Astrocyte (in vitro differentiated cells and primary cell): ENCODE results near the gene BMS1. TPM values are rescaled to one million over a fixed set of nuclear protein-coding genes. Genes with fewer than 3 reads are reported as not detected.
"Not testable (repeated sequence)": the region's sequence is repeated elsewhere in the genome, so short reads cannot be mapped to it uniquely, and the experiment has no call there.

ENCODE experiments used
- DNase-seq: peaks from one replicate; pipeline ENCODE4 v3.0.0-alpha.2; 2010; ENCODE audit warnings: low read depth
- FAIRE-seq: peaks from 2 replicates; lab custom pipeline; 2011; peaks lifted over from hg19 to GRCh38; lab: Jason Lieb, UNC
- H2AFZ ChIP-seq: 2 replicates; pipeline ENCODE4 v1.6.0; 2012; ENCODE audit warnings: low read depth, low read length, inconsistent platforms
- H3K27ac ChIP-seq: 2 replicates; pipeline ENCODE4 v1.5.1; 2011; ENCODE audit warnings: low read depth, low read length, inconsistent platforms
- H3K27me3 ChIP-seq: 2 replicates; pipeline ENCODE4 v1.6.0; 2011; ENCODE audit warnings: low read length, inconsistent platforms; ENCODE audit not compliant: insufficient read depth
- H3K36me3 ChIP-seq: 2 replicates; pipeline ENCODE4 v1.5.1; 2011; ENCODE audit warnings: low read length, inconsistent platforms; ENCODE audit not compliant: insufficient read depth
- H3K4me1 ChIP-seq: 2 replicates; pipeline ENCODE4 v1.5.1; 2011; ENCODE audit warnings: low read length, inconsistent platforms; ENCODE audit not compliant: insufficient read depth
- H3K4me2 ChIP-seq: 2 replicates; pipeline ENCODE4 v1.6.0; 2012; ENCODE audit warnings: low read length, inconsistent platforms
- H3K4me3 ChIP-seq: 2 replicates; pipeline ENCODE4 v1.5.1; 2011; ENCODE audit warnings: low read depth, mild to moderate bottlenecking, low read length, inconsistent platforms; ENCODE audit not compliant: insufficient read depth
- H3K79me2 ChIP-seq: 2 replicates; pipeline ENCODE4 v1.6.0; 2012; ENCODE audit warnings: mild to moderate bottlenecking, low read length, inconsistent platforms; ENCODE audit not compliant: insufficient read depth
- H3K9ac ChIP-seq: 2 replicates; pipeline ENCODE4 v1.6.0; 2012; ENCODE audit warnings: mild to moderate bottlenecking, low read length, inconsistent platforms
- H3K9me3 ChIP-seq: 2 replicates; pipeline ENCODE4 v1.5.1; 2012; ENCODE audit warnings: low read depth, mild to moderate bottlenecking, low read length, inconsistent platforms; ENCODE audit not compliant: insufficient read depth
- H4K20me1 ChIP-seq: 2 replicates; pipeline ENCODE4 v1.6.0; 2012; ENCODE audit warnings: low read length, inconsistent platforms; ENCODE audit not compliant: insufficient read depth
- H3K27ac Mint-ChIP-seq: one replicate; pipeline ENCODE4 v1.8.0; 2021; ENCODE audit warnings: mild to moderate bottlenecking, mixed read lengths; ENCODE audit not compliant: unreplicated experiment
- H3K27me3 Mint-ChIP-seq: one replicate; pipeline ENCODE4 v1.8.0; 2021; ENCODE audit warnings: low read depth, mixed read lengths; ENCODE audit not compliant: unreplicated experiment
- H3K36me3 Mint-ChIP-seq: one replicate; pipeline ENCODE4 v1.8.0; 2021; ENCODE audit warnings: low read depth, mixed read lengths; ENCODE audit not compliant: unreplicated experiment
- H3K4me1 Mint-ChIP-seq: one replicate; pipeline ENCODE4 v1.8.0; 2021; ENCODE audit warnings: low read depth, mixed read lengths; ENCODE audit not compliant: unreplicated experiment
- H3K4me3 Mint-ChIP-seq: one replicate; pipeline ENCODE4 v1.8.0; 2021; ENCODE audit warnings: mild to moderate bottlenecking, moderate library complexity, mixed read lengths; ENCODE audit not compliant: unreplicated experiment
- H3K9me3 Mint-ChIP-seq: one replicate; pipeline ENCODE4 v1.8.0; 2021; ENCODE audit warnings: mild to moderate bottlenecking, mixed read lengths; ENCODE audit not compliant: unreplicated experiment
- EZH2 ChIP-seq: IDR thresholded peaks from 2 replicates; pipeline ENCODE4 v1.6.1; 2012; ENCODE audit warnings: mild to moderate bottlenecking, low read length, inconsistent platforms; ENCODE audit not compliant: insufficient read depth
- total RNA-seq: library from RNA; stranded (reverse); gene quantifications from 2 replicates; pipeline ENCODE4 v1.2.1, GENCODE V29; 2021
- TF ChIP-seq, protein P1 (sequence below): IDR thresholded peaks from 2 replicates; pipeline ENCODE4 v1.5.1; 2011; ENCODE audit warnings: low read depth, mild to moderate bottlenecking, inconsistent platforms, low read length, moderate library complexity; ENCODE audit not compliant: insufficient read depth

The BMS1 gene
- total RNA-seq, 1 donor from 2014 or later: 26.3 TPM

DNA sequence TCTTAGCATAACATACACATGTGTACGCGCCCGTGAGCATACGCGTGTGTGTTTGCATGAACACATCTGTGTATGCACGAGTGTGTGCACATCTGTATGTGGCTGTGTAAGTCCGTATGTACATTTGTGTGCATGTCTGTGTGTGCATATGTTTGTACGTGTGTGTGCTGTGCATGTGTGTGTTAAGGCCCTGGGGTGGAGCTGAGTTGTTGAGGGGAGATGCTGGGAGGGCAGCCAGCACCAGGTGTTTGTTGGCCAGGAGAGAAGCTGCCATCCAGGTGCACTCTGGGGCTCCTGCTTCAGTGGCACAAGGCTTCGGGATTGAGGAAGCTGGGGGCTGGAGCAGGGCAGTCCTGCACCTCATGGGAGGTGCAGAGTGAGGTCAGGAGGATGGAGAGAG lies 85.0 kb downstream of the BMS1 start:
- Histone ChIP-seq H3K36me3 (no peaks in the 10 kb centered on the region), H3K9ac (no peak overlapping the region), H3K4me3 (no peak overlapping the region), H3K79me2 (no peaks in the 10 kb centered on the region), H3K4me2 (no peak overlapping the region), H3K9me3 (no peaks in the 10 kb centered on the region), H3K4me1 (no peaks in the 10 kb centered on the region), H3K27ac (no peak overlapping the region), H3K27me3 (peaks cover 9% of the 10 kb centered on the region), H2AFZ (no peak overlapping the region), H4K20me1 (no peaks in the 10 kb centered on the region)
- H3K4me1 Mint-ChIP-seq: no peaks in the 10 kb centered on the region
- H3K9me3 Mint-ChIP-seq: no peaks in the 10 kb centered on the region
- H3K4me3 Mint-ChIP-seq: no peak overlapping the region
- no peak for DNase-seq
- FAIRE-seq: no peak
- peaks cover 46% of the 10 kb centered on the region for H3K27me3 Mint-ChIP-seq
- TF ChIP-seq, protein P1, sequence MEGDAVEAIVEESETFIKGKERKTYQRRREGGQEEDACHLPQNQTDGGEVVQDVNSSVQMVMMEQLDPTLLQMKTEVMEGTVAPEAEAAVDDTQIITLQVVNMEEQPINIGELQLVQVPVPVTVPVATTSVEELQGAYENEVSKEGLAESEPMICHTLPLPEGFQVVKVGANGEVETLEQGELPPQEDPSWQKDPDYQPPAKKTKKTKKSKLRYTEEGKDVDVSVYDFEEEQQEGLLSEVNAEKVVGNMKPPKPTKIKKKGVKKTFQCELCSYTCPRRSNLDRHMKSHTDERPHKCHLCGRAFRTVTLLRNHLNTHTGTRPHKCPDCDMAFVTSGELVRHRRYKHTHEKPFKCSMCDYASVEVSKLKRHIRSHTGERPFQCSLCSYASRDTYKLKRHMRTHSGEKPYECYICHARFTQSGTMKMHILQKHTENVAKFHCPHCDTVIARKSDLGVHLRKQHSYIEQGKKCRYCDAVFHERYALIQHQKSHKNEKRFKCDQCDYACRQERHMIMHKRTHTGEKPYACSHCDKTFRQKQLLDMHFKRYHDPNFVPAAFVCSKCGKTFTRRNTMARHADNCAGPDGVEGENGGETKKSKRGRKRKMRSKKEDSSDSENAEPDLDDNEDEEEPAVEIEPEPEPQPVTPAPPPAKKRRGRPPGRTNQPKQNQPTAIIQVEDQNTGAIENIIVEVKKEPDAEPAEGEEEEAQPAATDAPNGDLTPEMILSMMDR: no peak
- TF ChIP-seq EZH2: no peak
- H3K36me3 Mint-ChIP-seq: no peaks in the 10 kb centered on the region
- no peak overlapping the region for H3K27ac Mint-ChIP-seq

- Histone ChIP-seq H3K4me1 (no peaks in the 10 kb centered on the region), H3K36me3 (no peaks in the 10 kb centered on the region), H3K79me2 (no peaks in the 10 kb centered on the region), H3K9ac (no peak overlapping the region), H3K27ac (no peak overlapping the region), H4K20me1 (no peaks in the 10 kb centered on the region), H3K4me2 (no peak overlapping the region), H3K9me3 (no peaks in the 10 kb centered on the region), H3K4me3 (no peak overlapping the region), H2AFZ (no peak overlapping the region), H3K27me3 (peaks cover 9% of the 10 kb centered on the region)
- Mint-ChIP-seq H3K4me1 (no peaks in the 10 kb centered on the region), H3K4me3 (no peak overlapping the region), H3K27me3 (peaks cover 52% of the 10 kb centered on the region), H3K27ac (no peak overlapping the region), H3K36me3 (no peaks in the 10 kb centered on the region), H3K9me3 (no peaks in the 10 kb centered on the region)
- DNase-seq (no peak), FAIRE-seq (no peak)
- no peak for TF ChIP-seq EZH2
- TF ChIP-seq, protein P1: no peak
Measured at GRCh38 chr10:42868530-42868929, 85.9 kb downstream of the BMS1 start.

GRCh38 chr10:42869977-42870350 lies 87.4 kb downstream of the BMS1 start:
- Histone ChIP-seq H3K27ac (no peak overlapping the region), H3K9ac (no peak overlapping the region), H2AFZ (no peak overlapping the region), H3K36me3 (no peaks in the 10 kb centered on the region), H3K4me2 (no peak overlapping the region), H3K79me2 (no peaks in the 10 kb centered on the region), H4K20me1 (no peaks in the 10 kb centered on the region), H3K27me3 (peaks cover 5% of the 10 kb centered on the region), H3K9me3 (no peaks in the 10 kb centered on the region), H3K4me1 (no peaks in the 10 kb centered on the region), H3K4me3 (no peak overlapping the region)
- H3K4me1 Mint-ChIP-seq: no peaks in the 10 kb centered on the region
- no peak overlapping the region for H3K27ac Mint-ChIP-seq
- H3K36me3 Mint-ChIP-seq: no peaks in the 10 kb centered on the region
- no peaks in the 10 kb centered on the region for H3K9me3 Mint-ChIP-seq
- no peak for TF ChIP-seq EZH2
- TF ChIP-seq, protein P1: no peak
- FAIRE-seq (no peak), DNase-seq (no peak)
- peaks cover 51% of the 10 kb centered on the region for H3K27me3 Mint-ChIP-seq
- H3K4me3 Mint-ChIP-seq: no peak overlapping the region

- not testable (repeated sequence) for H3K36me3 ChIP-seq, H3K9me3 ChIP-seq, FAIRE-seq, H3K36me3 Mint-ChIP-seq, H3K27ac Mint-ChIP-seq, H2AFZ ChIP-seq, H3K27me3 ChIP-seq, H3K4me3 Mint-ChIP-seq, H3K4me1 Mint-ChIP-seq, H3K4me1 ChIP-seq, H3K9me3 Mint-ChIP-seq, H3K9ac ChIP-seq, DNase-seq, H3K79me2 ChIP-seq, H4K20me1 ChIP-seq, H3K27ac ChIP-seq, H3K4me3 ChIP-seq, H3K4me2 ChIP-seq
- H3K27me3 Mint-ChIP-seq: peaks cover 45% of the 10 kb centered on the region
Measured at GRCh38 chr10:42871138-42871641, 88.6 kb downstream of the BMS1 start.
